Measurements from ENCODE around the gene REC8. TPM values are rescaled to one million over a fixed set of nuclear protein-coding genes. Genes with fewer than 3 reads are reported as not detected.

The REC8 gene
- total and polyA plus RNA-seq, 2 of the 13 experiments (the other 11 are each of a cell fraction or from before 2014, with no cell fraction given), result 3.4 to 14.7 TPM

- Histone ChIP-seq H3K9ac (ENCODE audit: insufficient read depth, low read depth, low read length) (no peak overlapping the region), H3K4me2 (ENCODE audit: low read depth, low read length) (no peak overlapping the region), H4K20me1 (ENCODE audit: insufficient read depth, low read length) (no peaks in the 10 kb centered on the region), H2AFZ (ENCODE audit: low read length) (no peak overlapping the region), H3K79me2 (ENCODE audit: insufficient read depth, low read length) (no peaks in the 10 kb centered on the region), H3K36me3 (replicated peaks in 1 of 2; ENCODE audit: control insufficient read depth in 1 of 2, insufficient read depth in 2 of 2, low read length in 2 of 2) (peaks cover 44 to 49% of the 10 kb centered on the region in 2 experiments), H3K4me3 (replicated peaks in 1 of 3; ENCODE audit: insufficient read depth in 1 of 3, low read depth in 2 of 3, low read length in 3 of 3) (no peak overlapping the region), H3K27ac (ENCODE audit: extremely low read length, insufficient read depth, low read length) (no peak overlapping the region), H3K9me3 (ENCODE audit: low read length) (no peaks in the 10 kb centered on the region), H3K4me1 (ENCODE audit: insufficient read depth, low read length) (peaks cover 5% of the 10 kb centered on the region; the same call in 1 of the 2 replicates), H3K27me3 (ENCODE audit: control insufficient read depth in 1 of 2, insufficient read depth in 2 of 2, low read length in 2 of 2) (no peaks in the 10 kb centered on the region)
- CTCF ChIA-PET (ENCODE audit: low intra/inter-chr PET ratio, low total read pairs), result no interaction called here
- BruUV-seq (replicated peaks), result no TSS peak
- FAIRE-seq (no peak), ATAC-seq (peak; percentile 14), DNase-seq (ENCODE audit: low spot score) (no peak)
- WGBS (ENCODE audit: low lambda C conversion rate), result 95% methylated on average over 9 of the region's 9 CpGs
- intact Hi-C loops (cut with micrococcal nuclease; ENCODE audit: unreplicated experiment) (no loop called here), in situ Hi-C loops (cut with HindIII; ENCODE audit: extremely low pct_ligation_motif_present, low pct_unique_long_range_greater_than_20kb) (loop anchor here (25.0 kb wide), 1 partner anchor 1536 kb away; the partner anchor contains the start of genes ABHD4 and DAD1)
- POLR2A ChIA-PET, result interaction anchor here (0.9 to 22.7 kb wide), 10 partner anchors 3 to 90 kb away, joined by 3 to 977 read pairs (median 13); partner anchors contain the start of genes CHMP4A, DCAF11, EMC9 and FITM1
- no peak for TF ChIP-seq ZNF572 (CRISPR knock-in tag; IDR thresholded peaks at IDR 0.05)
- TF ChIP-seq ZNF577 (CRISPR knock-in tag; IDR thresholded peaks at IDR 0.05; ENCODE audit: borderline replicate concordance, low read depth), result no peak
- no peak for TF ChIP-seq ZZZ3 (CRISPR knock-in tag; IDR thresholded peaks at IDR 0.05; ENCODE audit: borderline replicate concordance)
- TF ChIP-seq CREM (IDR thresholded peaks at IDR 0.05), result no peak
- no peak for TF ChIP-seq CREM (CRISPR knock-in tag; IDR thresholded peaks at IDR 0.05)
- TF ChIP-seq ZNF678 (CRISPR knock-in tag; IDR thresholded peaks at IDR 0.05), result no peak
- TF ChIP-seq SIX4 (CRISPR knock-in tag; IDR thresholded peaks at IDR 0.05), result no peak
- no peak for TF ChIP-seq FOXA1 (IDR thresholded peaks at IDR 0.05)
- no peak for TF ChIP-seq FOXA1 (CRISPR knock-in tag; IDR thresholded peaks at IDR 0.05)
- TF ChIP-seq SP1 (IDR thresholded peaks at IDR 0.05), result no peak
- TF ChIP-seq SP1 (CRISPR knock-in tag; IDR thresholded peaks at IDR 0.05), result no peak
- TF ChIP-seq ZNF781 (CRISPR knock-in tag; IDR thresholded peaks at IDR 0.05; ENCODE audit: borderline replicate concordance, not compliant biosample characterization), result no peak
- TF ChIP-seq, protein P1, sequence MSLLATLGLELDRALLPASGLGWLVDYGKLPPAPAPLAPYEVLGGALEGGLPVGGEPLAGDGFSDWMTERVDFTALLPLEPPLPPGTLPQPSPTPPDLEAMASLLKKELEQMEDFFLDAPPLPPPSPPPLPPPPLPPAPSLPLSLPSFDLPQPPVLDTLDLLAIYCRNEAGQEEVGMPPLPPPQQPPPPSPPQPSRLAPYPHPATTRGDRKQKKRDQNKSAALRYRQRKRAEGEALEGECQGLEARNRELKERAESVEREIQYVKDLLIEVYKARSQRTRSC (CRISPR knock-in tag; IDR thresholded peaks at IDR 0.05; ENCODE audit: low read depth), result no peak
- TF ChIP-seq KLF13 (CRISPR knock-in tag; IDR thresholded peaks at IDR 0.05), result 0 out of 2 replicates have a peak, but pooled peaks have one; percentile 11
- TF ChIP-seq POLR2AphosphoS2 (IDR thresholded peaks at IDR 0.05; ENCODE audit: low read depth, low read length), result peak; percentile 66; the same call in 1 of the 2 replicates
- TF ChIP-seq ZNF547 (CRISPR knock-in tag; IDR thresholded peaks at IDR 0.05), result no peak
- no peak for TF ChIP-seq KAT2B (IDR thresholded peaks at IDR 0.05; ENCODE audit: borderline replicate concordance, low read depth, low read length)
- TF ChIP-seq NFYC (CRISPR knock-in tag; IDR thresholded peaks at IDR 0.05), result no peak
- TF ChIP-seq PCBP1 (IDR thresholded peaks at IDR 0.05; ENCODE audit: borderline replicate concordance, low read depth, low read length), result no peak
- TF ChIP-seq NFIC (IDR thresholded peaks at IDR 0.05; ENCODE audit: low read length), result no peak
- TF ChIP-seq, protein P2, sequence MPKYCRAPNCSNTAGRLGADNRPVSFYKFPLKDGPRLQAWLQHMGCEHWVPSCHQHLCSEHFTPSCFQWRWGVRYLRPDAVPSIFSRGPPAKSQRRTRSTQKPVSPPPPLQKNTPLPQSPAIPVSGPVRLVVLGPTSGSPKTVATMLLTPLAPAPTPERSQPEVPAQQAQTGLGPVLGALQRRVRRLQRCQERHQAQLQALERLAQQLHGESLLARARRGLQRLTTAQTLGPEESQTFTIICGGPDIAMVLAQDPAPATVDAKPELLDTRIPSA (CRISPR knock-in tag; IDR thresholded peaks at IDR 0.05; ENCODE audit: borderline replicate concordance), result no peak
- no peak for TF ChIP-seq ZNF782 (CRISPR knock-in tag; IDR thresholded peaks at IDR 0.05; ENCODE audit: borderline replicate concordance)
- TF ChIP-seq ISX (CRISPR knock-in tag; conservative IDR thresholded peaks at IDR 0.05), result no peak
- no peak for TF ChIP-seq SMAD3 (CRISPR knock-in tag; IDR thresholded peaks at IDR 0.05)
These were observed 48.2 kb upstream of the REC8 start for GRCh38 chr14:24123424-24124417.

Data from HepG2 (cell line).